Activated CD4-positive, alpha-beta T cell treated with anti-CD3 and anti-CD28 coated beads, Interleukin-2, amount 10 ng/mL, durations not matched to agents 7 days and 5 days (primary cell): ENCODE data around the gene VSNL1. TPM values are rescaled to one million over a fixed set of nuclear protein-coding genes. Genes with fewer than 3 reads are reported as not detected.

Source experiments
- CTCF ChIA-PET: fragments of 350-600 bp; sonication (Branson Sonifier 250); formaldehyde crosslinking; loops from one replicate; lab custom pipeline; 2021; ENCODE audit warnings: antibody characterized with exemption; lab: Charles Lee
- POLR2A ChIA-PET: fragments of 350-600 bp; sonication (Branson Sonifier 250); formaldehyde crosslinking; loops from one replicate; lab custom pipeline; 2021; ENCODE audit warnings: antibody characterized with exemption; lab: Charles Lee
- DNase-seq: peaks from one replicate; pipeline ENCODE4 v3.0.0-alpha.2; 2020
- H3K27ac Mint-ChIP-seq: one replicate; pipeline ENCODE4 v1.8.0; 2021; ENCODE audit warnings: mild to moderate bottlenecking, moderate library complexity, mixed read lengths
- H3K27me3 Mint-ChIP-seq: one replicate; pipeline ENCODE4 v1.8.0; 2021; ENCODE audit warnings: mixed read lengths
- H3K36me3 Mint-ChIP-seq: one replicate; pipeline ENCODE4 v1.8.0; 2021; ENCODE audit warnings: low read depth, mixed read lengths
- H3K4me1 Mint-ChIP-seq: one replicate; pipeline ENCODE4 v1.8.0; 2021; ENCODE audit warnings: mixed read lengths
- H3K4me3 Mint-ChIP-seq: one replicate; pipeline ENCODE4 v1.8.0; 2021; ENCODE audit warnings: mild to moderate bottlenecking, moderate library complexity, mixed read lengths
- H3K9me3 Mint-ChIP-seq: one replicate; pipeline ENCODE4 v1.8.0; 2021; ENCODE audit warnings: mixed read lengths
- total RNA-seq, 2 experiments: library from RNA; stranded (reverse); gene quantifications; one replicate each; pipeline ENCODE4 v1.2.3, GENCODE V29; 2021

VSNL1 gene
- total RNA-seq, 2 experiments from 2014 or later = not detected

- H3K9me3 Mint-ChIP-seq = no peaks in the 10 kb centered on the region
- ChIA-PET POLR2A (no interaction called here), CTCF (no interaction called here)
- H3K4me1 Mint-ChIP-seq = no peaks in the 10 kb centered on the region
- no peak for DNase-seq
- H3K4me3 Mint-ChIP-seq = no peak overlapping the region
- no peak overlapping the region for H3K27ac Mint-ChIP-seq
- H3K36me3 Mint-ChIP-seq = no peaks in the 10 kb centered on the region
- H3K27me3 Mint-ChIP-seq = peaks cover 4% of the 10 kb centered on the region
Observed at GRCh38 chr2:17615147-17615546, 74.7 kb downstream of the VSNL1 start.

DNA sequence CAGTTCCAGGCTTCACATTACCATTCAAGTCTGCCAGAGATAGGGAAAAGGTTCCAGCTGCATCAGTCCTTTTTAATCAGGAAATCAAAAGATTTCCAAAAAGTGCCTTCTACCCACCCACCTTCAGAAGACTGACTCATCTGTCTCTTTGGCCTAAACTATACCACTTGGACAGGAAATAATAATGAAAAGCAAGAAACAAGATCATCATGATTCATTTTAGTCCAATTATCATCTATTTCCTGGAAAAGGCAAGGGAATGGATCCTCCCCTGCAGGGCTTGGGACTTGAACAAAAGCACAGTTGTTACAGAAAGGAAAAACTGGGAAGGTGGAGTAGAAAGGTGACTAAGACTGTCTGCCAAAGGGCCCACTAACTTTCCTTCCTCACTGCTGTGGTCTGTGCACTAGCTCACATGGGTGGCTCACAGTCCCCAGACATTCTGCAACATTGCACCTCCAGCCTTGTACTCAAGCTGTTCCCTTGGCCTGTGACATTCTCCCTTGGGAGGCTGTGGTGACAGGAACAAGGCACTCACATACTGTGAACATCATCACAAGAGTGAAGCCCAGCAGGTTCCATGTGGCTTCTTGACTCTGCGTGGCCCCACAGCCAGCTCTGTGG, 75.3 kb downstream of the VSNL1 start:
- CTCF ChIA-PET = no interaction called here
- Mint-ChIP-seq H3K27ac (no peak overlapping the region), H3K4me1 (no peaks in the 10 kb centered on the region)

DNA sequence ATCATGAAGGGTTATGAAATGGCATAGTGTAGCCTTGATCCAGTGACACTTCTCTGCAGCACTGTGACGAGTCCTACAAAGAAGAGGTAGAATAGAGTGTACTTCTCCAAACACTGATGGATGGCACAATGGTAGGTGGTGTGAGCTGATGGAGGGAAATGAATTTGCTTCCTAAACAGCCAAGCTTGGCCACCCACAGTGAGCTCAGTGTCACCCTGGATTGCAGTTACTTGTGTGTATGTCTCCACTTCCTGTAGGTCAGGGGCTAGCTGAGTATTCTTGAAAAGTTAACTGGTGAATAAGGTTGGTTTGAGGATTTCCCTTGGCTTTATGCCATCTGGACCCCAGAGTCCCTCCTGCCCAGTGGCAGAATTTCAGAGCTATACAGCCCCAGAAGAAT, 75.9 kb downstream of the VSNL1 start:
- Mint-ChIP-seq H3K27me3 (no peaks in the 10 kb centered on the region), H3K9me3 (no peaks in the 10 kb centered on the region), H3K4me1 (no peaks in the 10 kb centered on the region), H3K27ac (no peak overlapping the region), H3K4me3 (no peak overlapping the region), H3K36me3 (no peaks in the 10 kb centered on the region)
- ChIA-PET CTCF (no interaction called here), POLR2A (no interaction called here)
- DNase-seq = no peak

More for the DNA sequence above, 75.3 kb downstream of the VSNL1 start:
- H3K4me3 Mint-ChIP-seq = no peak overlapping the region
- no peaks in the 10 kb centered on the region for H3K36me3 Mint-ChIP-seq
- DNase-seq = no peak
- H3K9me3 Mint-ChIP-seq = no peaks in the 10 kb centered on the region
- POLR2A ChIA-PET = no interaction called here
- no peaks in the 10 kb centered on the region for H3K27me3 Mint-ChIP-seq

DNA sequence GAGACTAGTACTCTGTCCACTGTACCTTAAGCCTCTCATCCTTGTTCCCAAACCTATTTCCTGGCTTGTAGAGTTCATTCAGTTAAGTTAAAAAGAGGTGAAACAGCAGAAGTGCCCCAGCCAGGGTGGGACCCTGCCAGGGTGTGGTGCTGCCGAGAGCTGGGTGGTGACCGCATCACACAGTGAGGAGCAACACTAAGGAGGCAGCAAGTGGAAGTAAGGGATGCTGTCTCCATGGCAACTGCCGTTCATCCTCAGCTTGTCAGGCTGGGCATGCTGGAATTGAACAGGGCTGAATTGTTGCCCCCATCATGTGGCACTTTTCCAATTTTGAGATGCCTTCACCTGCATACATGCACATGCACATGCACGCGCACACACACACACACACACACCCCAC, 77.0 kb downstream of the VSNL1 start:
- no peaks in the 10 kb centered on the region for H3K9me3 Mint-ChIP-seq
- H3K36me3 Mint-ChIP-seq = no peaks in the 10 kb centered on the region
- no peak overlapping the region for H3K27ac Mint-ChIP-seq
- DNase-seq = no peak
- ChIA-PET CTCF (interaction anchor here (1.3 kb wide), 1 partner anchor 28 kb away, joined by 3 read pairs; no protein-coding TSS in a partner anchor), POLR2A (no interaction called here)
- no peak overlapping the region for H3K4me3 Mint-ChIP-seq
- H3K4me1 Mint-ChIP-seq = no peaks in the 10 kb centered on the region
- H3K27me3 Mint-ChIP-seq = no peaks in the 10 kb centered on the region

DNA sequence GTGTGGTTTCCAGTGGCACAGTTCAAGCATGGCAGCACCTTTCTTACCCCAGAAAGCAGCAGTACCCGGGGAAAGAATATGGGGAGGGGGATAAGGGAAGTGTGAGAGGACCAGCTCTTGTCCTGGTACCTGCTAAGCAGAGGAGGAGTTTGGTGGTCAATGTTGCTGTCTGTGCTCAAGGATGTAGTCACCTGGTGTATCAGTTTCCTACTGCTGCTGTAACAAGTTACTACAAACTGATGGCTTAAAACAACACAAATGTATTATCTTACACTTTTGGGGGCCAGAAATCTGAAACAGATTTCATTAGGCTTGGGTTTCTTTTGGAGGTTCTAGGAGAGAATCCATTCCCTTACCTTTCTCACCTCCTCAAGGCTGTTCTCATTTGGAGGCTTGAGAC, 77.5 kb downstream of the VSNL1 start:
- ChIA-PET CTCF (interaction anchor here (1.3 kb wide), 1 partner anchor 28 kb away, joined by 3 read pairs; no protein-coding TSS in a partner anchor), POLR2A (no interaction called here)
- no peak for DNase-seq
- no peaks in the 10 kb centered on the region for H3K4me1 Mint-ChIP-seq
- H3K36me3 Mint-ChIP-seq = no peaks in the 10 kb centered on the region
- no peak overlapping the region for H3K27ac Mint-ChIP-seq
- no peaks in the 10 kb centered on the region for H3K27me3 Mint-ChIP-seq
- no peak overlapping the region for H3K4me3 Mint-ChIP-seq
- no peaks in the 10 kb centered on the region for H3K9me3 Mint-ChIP-seq

DNA sequence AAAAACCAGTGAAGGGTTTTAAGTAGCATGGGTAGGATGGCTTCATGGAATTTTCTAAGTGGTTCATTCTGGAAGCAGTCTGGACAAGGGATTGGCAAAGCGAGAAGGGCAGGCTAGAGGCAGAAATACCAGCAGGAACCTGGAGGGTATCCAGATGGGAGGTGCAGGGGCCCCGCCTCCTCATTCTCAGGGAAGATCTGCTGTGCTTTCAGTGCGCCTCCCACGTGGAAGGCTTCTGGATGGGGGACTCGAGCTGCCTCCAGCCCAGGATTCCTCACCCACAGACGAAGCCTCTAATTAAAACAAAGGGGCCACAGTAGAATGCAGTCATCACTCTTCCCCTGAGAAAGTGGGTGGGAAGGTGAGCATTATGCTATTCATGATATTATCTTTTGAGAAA, 79.8 kb downstream of the VSNL1 start:
- DNase-seq = no peak
- ChIA-PET POLR2A (no interaction called here), CTCF (no interaction called here)
- Mint-ChIP-seq H3K36me3 (no peaks in the 10 kb centered on the region), H3K27ac (no peak overlapping the region), H3K4me1 (no peaks in the 10 kb centered on the region), H3K9me3 (no peaks in the 10 kb centered on the region), H3K4me3 (no peak overlapping the region), H3K27me3 (peaks cover 1% of the 10 kb centered on the region)

DNA sequence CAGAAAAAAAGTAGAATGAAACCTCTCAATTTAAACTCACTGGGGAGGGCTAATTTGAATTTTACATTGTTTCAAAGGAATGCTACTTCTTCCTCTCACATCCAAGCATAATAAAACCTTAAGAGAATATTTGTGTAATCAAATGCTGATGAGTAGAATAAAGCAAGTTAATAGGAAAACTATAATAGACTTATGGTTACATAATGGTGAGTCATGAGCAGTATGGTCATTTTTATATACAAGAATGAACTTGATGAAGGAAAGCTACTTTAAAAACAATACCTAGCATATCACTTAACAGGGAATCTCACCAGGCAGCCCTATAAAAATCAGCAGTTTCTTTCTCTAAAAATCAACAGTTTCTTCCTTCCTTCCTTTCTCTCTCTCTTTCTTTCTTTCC, 80.3 kb downstream of the VSNL1 start:
- no peak overlapping the region for H3K4me3 Mint-ChIP-seq
- H3K4me1 Mint-ChIP-seq = no peaks in the 10 kb centered on the region
- H3K27ac Mint-ChIP-seq = no peak overlapping the region
- DNase-seq = no peak
- no peaks in the 10 kb centered on the region for H3K36me3 Mint-ChIP-seq
- ChIA-PET CTCF (no interaction called here), POLR2A (no interaction called here)
- H3K9me3 Mint-ChIP-seq = no peaks in the 10 kb centered on the region
- peaks cover 1% of the 10 kb centered on the region for H3K27me3 Mint-ChIP-seq

- no peaks in the 10 kb centered on the region for H3K4me1 Mint-ChIP-seq
- H3K4me3 Mint-ChIP-seq = no peak overlapping the region
- H3K27me3 Mint-ChIP-seq = peaks cover 1% of the 10 kb centered on the region
- no peak for DNase-seq
- H3K9me3 Mint-ChIP-seq = no peaks in the 10 kb centered on the region
- H3K36me3 Mint-ChIP-seq = no peaks in the 10 kb centered on the region
- CTCF ChIA-PET = interaction anchor here (0.6 kb wide), 1 partner anchor 598 kb away, joined by 3 read pairs; no protein-coding TSS in a partner anchor
- POLR2A ChIA-PET = no interaction called here
- no peak overlapping the region for H3K27ac Mint-ChIP-seq
Observed at GRCh38 chr2:17621781-17622180, 81.3 kb downstream of the VSNL1 start.

DNA sequence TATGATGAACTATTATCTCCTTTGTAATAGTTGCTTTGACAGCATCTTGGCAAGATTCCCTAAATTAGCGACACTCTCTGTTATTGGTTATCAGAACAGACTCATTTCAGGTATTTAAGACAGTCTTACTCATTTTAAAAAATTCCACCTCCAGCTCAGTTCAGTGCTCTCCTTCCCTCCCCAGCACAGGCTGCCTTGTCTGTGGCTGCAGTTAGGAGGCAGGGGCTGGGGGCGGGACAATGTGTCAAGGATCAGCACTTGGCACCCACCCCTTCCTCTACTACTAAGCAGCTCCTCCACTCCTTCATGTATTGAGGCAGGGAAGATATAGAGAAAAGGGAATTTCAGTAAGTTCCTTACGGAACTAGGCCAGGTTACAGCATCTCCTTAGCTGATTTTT, 85.0 kb downstream of the VSNL1 start:
- Mint-ChIP-seq H3K36me3 (no peaks in the 10 kb centered on the region), H3K9me3 (no peaks in the 10 kb centered on the region), H3K27ac (no peak overlapping the region), H3K4me1 (no peaks in the 10 kb centered on the region), H3K27me3 (peaks cover 1% of the 10 kb centered on the region), H3K4me3 (no peak overlapping the region)
- ChIA-PET CTCF (interaction anchor here (0.6 kb wide), 1 partner anchor 30 kb away, joined by 4 read pairs; no protein-coding TSS in a partner anchor), POLR2A (no interaction called here)
- no peak for DNase-seq

- H3K4me3 Mint-ChIP-seq = no peak overlapping the region
- H3K9me3 Mint-ChIP-seq = no peaks in the 10 kb centered on the region
- H3K27ac Mint-ChIP-seq = no peak overlapping the region
- no peaks in the 10 kb centered on the region for H3K4me1 Mint-ChIP-seq
- H3K27me3 Mint-ChIP-seq = peaks cover 1% of the 10 kb centered on the region
- no peak for DNase-seq
- ChIA-PET POLR2A (no interaction called here), CTCF (no interaction called here)
- H3K36me3 Mint-ChIP-seq = no peaks in the 10 kb centered on the region
Observed at GRCh38 chr2:17626986-17627385, 86.5 kb downstream of the VSNL1 start.

DNA sequence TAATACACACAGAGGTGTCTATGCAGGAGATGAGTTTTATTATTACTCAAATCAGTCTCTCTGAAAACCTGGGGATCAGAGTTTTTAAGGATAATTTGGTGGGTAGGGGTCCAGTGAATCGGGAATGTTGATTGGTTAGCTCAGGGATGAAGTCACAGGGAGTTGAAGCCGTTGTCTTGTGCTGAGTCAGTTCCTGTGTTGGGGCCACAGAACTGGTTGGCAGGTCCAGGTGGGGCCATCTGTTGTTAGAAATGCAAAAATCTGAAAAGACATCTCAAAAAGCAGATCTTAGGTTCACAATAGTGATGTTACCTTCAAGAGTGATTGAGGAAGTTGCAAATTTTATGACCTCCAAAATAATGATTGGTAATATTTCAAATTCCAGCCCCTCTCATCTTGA, 86.9 kb downstream of the VSNL1 start:
- POLR2A ChIA-PET = no interaction called here
- Mint-ChIP-seq H3K4me3 (no peak overlapping the region), H3K27me3 (peaks cover 1% of the 10 kb centered on the region), H3K4me1 (no peaks in the 10 kb centered on the region), H3K27ac (no peak overlapping the region), H3K36me3 (no peaks in the 10 kb centered on the region), H3K9me3 (no peaks in the 10 kb centered on the region)
- DNase-seq = no peak
- CTCF ChIA-PET = no interaction called here

GRCh38 chr2:17628349-17629261, 88.1 kb downstream of the VSNL1 start:
- Mint-ChIP-seq H3K36me3 (no peaks in the 10 kb centered on the region), H3K4me3 (no peak overlapping the region), H3K4me1 (no peaks in the 10 kb centered on the region), H3K27ac (no peak overlapping the region), H3K9me3 (no peaks in the 10 kb centered on the region), H3K27me3 (peaks cover 1% of the 10 kb centered on the region)
- POLR2A ChIA-PET = no interaction called here
- DNase-seq = no peak
- CTCF ChIA-PET = interaction anchor here (0.6 to 1.2 kb wide), 3 partner anchors 27 to 1255 kb away, joined by 3 read pairs; no protein-coding TSS in a partner anchor

DNA sequence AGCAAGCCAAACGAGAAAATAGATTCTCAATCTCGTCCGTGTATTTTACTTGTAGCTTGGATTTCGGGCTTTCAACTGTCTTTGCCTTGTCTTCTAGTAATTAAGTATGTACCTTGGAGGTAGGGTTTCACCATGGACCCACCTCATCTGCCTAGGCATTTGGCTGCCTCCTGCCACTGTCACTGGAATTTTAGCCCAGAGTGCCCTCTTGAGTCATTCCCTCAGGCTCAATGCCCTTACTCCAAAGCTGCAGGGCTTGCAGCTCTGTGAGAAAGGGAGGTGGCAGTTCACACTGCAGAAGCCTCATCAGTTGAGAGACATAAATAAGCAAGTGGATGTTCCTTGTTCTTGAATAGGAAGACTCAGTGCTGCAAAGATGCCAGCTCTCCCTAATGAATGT, 89.6 kb downstream of the VSNL1 start:
- H3K9me3 Mint-ChIP-seq = no peaks in the 10 kb centered on the region
- no peaks in the 10 kb centered on the region for H3K4me1 Mint-ChIP-seq
- no peak for DNase-seq
- no peak overlapping the region for H3K27ac Mint-ChIP-seq
- H3K27me3 Mint-ChIP-seq = no peaks in the 10 kb centered on the region
- POLR2A ChIA-PET = no interaction called here
- CTCF ChIA-PET = interaction anchor here (0.5 kb wide), 2 partner anchors 12 to 42 kb away, joined by 3 to 5 read pairs; no protein-coding TSS in a partner anchor
- H3K4me3 Mint-ChIP-seq = no peak overlapping the region
- no peaks in the 10 kb centered on the region for H3K36me3 Mint-ChIP-seq
